D721Med (cell line): ENCODE results near the gene TEX13C.

ENCODE experiments used
- DNase-seq: peaks from one replicate; pipeline ENCODE4 v3.0.0; 2011; ENCODE audit warnings: low spot score; ENCODE audit not compliant: insufficient read length
- FAIRE-seq: peaks from 2 replicates; lab custom pipeline; 2011; peaks lifted over from hg19 to GRCh38; lab: Jason Lieb, UNC
- CTCF ChIP-seq: IDR thresholded peaks from 2 replicates; pipeline ENCODE4 v1.5.1; 2012; ENCODE audit warnings: mild to moderate bottlenecking, control low read depth; ENCODE audit not compliant: insufficient read depth; ENCODE audit errors: missing control alignments

TEX13C gene

GRCh38 chrX:125326599-125326998, 6.9 kb downstream of the TEX13C start:
- no peak for FAIRE-seq
- TF ChIP-seq CTCF: no peak
- no peak for DNase-seq

- FAIRE-seq: no peak
- no peak for TF ChIP-seq CTCF
- DNase-seq: no peak
Observed at GRCh38 chrX:125327891-125328290, 8.2 kb downstream of the TEX13C start.

GRCh38 chrX:125333583-125333982, 13.9 kb downstream of the TEX13C start:
- TF ChIP-seq CTCF: no peak
- DNase-seq (no peak), FAIRE-seq (no peak)

- FAIRE-seq (no peak), DNase-seq (no peak)
- no peak for TF ChIP-seq CTCF
Observed at GRCh38 chrX:125340490-125340889, 20.8 kb downstream of the TEX13C start.

GRCh38 chrX:125374169-125374568, 54.5 kb downstream of the TEX13C start:
- FAIRE-seq (no peak), DNase-seq (no peak)
- TF ChIP-seq CTCF: no peak
